ENCODE results near the gene ACBD6.

Gene ACBD6

DNA sequence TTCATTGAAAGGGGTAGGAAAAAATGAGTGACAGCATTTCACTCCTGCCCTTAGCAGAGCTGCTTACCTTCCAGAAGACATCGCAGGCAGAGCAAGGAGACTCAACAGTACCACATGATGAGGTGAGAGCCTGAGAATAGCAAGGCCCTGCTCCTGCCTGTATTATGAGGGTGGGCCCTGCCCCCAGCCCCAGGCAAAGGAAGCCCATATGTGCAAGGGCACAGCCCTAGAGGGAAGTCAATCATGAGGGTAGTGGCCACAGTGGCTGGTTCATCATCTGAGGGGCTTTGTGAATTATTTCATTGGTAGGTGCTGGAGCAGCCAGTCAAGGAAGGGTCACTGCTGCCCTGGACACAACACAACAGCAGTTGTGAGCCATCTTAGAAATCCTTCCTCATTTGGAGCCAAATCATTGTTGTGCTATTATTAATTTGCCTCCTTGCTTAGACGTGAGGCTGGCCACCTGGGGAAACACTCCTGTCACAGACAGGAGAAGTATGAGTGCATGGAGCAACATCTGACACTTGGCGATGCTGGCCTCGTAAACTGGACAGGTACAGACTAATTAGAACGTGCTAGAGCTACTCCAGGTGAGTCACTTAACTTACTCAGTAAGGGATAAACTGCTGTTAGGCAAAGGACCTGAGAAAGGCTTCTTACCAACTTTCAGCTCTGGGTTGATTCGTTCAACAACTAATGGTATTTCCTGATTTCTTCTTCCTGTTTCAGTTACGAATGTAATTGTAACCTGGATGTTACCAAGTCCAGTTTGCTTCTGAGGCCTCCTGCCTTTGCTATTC is 22.7 kb upstream of the ACBD6 start:
- no peak for DNase-seq

DNA sequence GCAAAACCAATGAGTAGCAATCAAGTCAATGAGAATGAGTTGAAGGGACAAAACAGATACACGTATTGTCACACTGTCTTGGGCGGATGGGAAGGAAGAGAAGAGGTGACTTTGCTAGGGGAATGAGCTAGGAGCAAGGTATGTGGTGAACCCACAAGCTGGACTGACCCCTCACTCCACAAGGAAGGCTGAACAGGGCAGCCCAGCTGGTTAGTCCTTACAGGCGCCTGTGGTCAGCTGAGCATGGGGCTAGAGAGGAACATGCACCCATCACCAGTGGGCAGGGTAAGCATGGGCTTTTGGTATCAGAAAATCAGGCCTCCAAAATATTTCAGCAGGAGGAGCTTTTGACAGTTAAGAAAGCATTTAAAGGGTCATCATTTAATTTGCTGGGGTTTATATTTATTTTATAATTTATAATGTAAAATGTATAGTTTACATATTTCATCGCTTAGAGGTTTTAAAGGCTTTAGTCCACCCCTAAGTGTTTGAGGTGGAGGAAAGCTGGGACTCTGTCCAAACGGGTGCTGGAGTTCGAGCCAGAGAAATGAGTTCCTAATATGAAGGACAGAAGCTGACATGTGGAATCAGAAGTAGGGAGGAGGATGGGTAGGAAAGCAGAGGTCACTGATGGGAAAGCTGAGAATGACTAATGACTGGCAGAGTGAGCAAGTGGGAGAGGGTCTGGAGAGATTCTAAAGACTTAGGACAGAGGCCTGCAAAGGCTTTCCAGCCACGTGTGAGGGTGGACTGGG is 22.0 kb upstream of the ACBD6 start:
- no peak for DNase-seq

DNA sequence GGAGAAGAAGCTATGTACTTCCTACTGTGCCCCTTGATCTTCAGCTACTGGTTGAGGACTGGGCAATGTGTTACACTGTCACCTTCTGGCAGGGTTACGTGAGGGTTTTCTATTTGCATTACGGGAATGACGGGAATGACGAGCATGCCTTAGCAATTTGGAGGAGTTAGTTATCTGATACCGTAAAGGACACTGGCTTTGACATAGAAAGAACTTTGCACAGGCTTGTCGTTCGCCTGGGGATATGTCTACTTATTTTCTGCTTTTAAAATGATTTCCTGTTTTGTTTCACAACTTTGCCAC is 19.8 kb upstream of the ACBD6 start:
- DNase-seq, result no peak

DNA sequence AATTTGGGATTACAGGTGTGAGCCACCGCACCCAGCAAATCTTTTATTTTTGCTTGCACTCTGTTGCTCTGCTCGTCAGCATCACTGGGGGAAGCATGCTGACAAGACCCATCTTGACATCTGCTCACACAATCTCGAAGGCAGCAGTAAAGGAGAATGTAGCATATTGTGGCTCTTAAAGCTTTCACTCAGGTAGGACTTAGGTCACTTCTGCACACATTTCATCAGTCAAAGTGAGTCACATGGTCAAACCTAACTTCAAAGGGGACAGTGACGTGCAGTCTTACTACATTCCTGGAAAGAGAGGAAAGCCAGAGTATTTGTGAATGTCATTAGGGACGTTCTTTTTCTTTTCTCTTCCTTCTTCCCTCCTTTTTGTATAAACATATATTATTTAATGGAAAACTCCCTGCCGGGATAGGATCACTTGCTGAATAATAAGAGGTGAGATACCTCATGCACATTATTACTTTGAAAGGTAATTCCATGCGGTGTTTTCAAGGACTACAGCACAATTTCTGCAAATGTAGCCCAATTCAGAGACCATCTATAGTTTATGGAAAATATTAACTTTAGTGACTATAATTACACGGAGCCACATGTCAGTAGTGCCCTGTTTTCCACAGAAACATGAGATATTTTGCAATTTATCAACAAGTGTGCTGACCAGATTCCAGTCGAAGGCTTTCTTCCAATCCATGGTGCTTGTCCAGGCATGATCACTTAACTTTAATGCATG is 19.3 kb upstream of the ACBD6 start:
- DNase-seq, result no peak

DNA sequence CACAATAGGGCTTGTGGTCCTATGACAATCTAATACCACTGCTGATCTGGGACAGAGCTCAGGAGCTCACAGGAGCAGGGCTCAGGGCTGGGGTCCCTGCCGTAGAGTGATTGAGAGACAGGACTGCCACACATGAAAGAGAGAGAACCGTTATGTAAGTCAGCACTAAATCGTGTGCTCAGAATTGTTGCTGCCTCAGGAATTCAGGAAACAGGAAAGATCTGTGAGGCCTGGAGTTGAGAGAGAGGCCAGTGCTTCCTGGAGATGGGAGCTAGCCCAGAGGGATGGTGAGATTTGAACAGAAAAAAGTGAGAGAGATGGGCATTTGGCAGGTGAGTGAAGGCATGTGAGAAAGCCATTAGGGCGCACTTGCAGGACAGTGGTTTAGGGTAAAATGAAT is 17.5 kb upstream of the ACBD6 start:
- no peak for DNase-seq

DNA sequence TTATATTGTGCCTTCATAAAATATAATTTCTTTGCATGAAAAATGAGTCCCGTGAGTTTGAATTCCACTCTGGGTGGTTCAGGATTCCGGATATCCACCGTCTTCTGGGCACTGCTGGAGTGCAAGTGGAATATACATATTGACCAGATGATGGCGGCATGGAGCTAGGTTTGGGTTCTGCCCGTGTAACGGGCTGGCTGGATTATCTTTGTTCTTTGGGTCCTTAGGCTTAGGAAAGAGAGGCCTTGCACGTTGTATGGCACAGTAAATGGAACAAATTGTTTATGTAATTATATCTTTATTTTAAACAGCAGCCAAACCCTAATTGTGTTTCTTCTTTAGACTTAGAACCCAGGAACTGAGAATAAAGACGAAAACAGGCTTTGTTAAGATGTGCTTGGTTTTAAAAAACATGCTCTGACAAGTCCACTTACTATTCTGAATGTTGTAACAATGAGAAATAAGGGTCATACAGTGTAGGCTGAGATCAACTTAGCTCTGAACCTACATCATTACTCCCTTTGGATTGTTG is 13.5 kb upstream of the ACBD6 start:
- DNase-seq, result peak; percentile 75

DNA sequence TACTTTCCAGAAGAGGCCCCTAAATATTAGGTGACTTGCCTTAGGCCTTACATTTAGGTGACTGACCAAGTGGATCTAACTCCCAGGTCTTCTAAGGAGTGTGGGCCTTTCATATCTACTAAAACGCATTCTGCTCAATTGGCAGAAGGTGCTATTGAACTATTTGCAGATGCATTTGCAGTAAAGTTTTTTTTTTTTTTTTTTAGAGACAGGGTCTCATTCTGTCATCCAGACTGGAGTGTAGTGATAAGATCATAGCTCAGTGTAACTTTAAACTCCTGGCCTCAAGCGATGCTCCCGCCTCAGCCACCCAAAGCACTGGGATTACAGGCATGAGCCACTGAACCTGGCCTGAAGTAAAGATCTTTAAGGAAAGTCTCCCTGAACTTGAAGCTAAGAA is 13.0 kb upstream of the ACBD6 start:
- no peak for DNase-seq

DNA sequence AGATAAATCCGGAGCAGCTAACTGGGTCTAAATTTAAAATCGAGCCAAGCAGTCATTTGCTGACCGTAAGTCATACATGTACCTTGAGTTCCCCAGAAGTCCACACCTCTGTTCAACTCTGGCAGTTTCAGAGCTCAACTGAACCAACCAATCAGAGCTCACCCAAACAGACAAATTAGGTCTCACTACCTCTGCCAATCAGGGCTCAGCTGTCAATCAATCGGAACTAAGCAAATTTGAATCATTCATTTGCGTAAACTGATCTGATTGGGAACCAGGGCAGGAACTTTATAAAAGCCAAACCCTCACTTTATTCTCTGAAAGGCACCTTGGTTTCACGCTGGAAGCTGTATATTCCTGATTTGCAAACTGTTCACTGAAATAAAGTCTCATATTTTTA is 11.2 kb upstream of the ACBD6 start:
- no peak for DNase-seq

DNA sequence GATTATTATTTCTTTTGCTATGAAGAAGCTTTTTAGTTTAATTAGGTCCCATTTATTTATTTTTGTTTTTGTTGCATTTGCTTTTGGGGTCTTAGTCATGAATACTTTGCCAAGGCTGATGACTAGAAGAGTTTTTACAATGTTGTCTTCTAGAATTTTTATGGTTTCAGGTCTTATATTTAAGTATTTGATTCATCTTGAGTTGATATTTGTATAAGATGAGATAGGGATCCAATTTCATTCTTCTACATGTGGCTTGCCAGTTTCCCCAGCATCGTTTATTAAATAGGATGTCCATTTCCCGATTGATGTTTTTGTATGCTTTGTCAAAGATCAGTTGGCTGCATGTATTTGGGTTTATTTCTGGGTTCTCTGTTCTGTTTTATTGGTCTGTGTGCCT is 8.5 kb upstream of the ACBD6 start:
- no peak for DNase-seq

DNA sequence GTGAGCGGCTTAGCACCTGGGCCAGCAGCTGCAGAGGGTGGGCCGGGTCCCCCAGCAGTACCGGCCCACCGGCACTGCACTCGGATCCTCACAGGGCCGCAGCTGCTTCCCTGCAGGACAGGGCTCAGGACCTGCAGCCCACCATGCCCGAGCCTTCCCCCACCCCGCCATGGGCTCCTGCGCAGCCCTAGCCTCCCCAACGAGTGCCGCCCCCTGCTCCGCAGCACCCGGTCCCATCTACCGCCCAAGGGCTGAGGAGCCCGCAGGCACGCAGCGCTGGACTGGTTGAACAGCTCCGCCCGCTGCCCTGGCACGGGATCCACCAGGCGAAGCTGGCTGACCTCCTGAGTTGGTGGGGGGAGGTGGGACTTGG is 6.3 kb upstream of the ACBD6 start:
- no peak for DNase-seq

DNA sequence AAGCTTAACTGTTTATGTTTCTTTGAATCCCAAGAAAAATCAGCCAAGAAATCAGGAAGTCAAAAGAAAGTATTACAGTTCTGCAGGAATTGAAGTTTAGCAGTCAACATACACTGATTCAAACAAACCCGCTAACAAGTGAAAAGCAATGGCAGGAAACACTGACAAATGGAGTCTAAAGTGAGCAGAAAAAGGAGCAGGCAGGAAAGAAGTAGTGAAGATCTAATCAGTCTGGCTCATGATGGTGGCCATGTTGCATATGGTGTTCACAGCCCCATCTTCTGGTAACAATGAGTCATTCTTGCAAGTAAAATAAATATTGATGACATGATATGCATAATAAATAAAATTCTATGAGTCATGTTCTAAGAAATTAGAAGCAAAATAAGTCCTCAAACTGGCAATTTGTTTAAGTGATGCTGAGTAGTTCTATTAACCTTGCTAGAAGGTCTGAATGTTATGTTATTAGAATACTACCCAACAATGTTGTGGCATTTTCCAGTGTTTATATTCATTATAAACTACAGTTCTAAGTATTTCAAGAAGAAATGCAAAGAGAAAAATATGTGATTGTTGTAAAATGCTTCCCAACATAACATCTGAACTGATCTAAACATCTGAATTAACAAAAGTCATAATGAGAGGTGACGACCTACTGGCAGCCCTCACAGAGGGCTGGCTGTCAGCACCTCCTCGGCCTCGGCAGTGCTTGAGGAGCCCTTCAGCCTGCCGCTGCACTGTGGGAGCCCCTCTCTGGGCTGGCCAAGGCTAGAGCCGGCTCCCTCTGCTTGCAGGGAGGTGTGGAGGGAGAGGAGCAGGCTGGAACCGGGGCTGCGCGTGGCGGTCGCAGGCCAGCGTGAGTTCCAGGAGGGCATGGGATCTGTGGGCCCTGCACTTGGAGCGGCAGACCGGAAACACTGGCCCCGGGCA is 5.7 kb upstream of the ACBD6 start:
- DNase-seq, result no peak

DNA sequence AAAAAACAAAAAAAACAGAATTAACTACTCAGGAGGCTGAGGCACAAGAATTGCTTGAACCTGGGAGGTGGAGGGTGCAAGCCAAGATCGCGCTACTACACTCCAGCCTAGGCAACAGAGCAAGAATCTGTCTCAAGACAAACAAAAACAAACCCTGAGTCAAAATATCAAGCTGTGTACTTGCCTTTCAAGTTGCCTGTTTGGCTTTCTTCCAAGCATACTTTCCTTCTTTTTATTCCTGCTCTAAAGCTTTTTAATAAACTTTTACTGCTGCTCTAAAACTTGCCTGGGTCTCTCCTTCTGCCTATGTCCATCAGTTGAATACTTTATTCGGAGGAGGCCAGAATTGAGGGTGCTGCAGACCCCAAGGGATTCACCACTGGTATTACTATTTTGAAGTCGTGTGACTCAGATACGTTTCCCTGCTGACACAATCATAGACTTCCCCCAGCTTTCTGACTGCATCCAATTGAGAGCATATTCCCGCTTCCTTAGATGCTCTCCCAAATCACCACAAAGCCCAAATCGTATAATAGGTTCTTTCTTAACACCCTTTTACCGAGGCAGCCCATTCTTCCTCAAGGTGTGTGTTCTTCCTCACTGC is 3.5 kb upstream of the ACBD6 start:
- no peak for DNase-seq

DNA sequence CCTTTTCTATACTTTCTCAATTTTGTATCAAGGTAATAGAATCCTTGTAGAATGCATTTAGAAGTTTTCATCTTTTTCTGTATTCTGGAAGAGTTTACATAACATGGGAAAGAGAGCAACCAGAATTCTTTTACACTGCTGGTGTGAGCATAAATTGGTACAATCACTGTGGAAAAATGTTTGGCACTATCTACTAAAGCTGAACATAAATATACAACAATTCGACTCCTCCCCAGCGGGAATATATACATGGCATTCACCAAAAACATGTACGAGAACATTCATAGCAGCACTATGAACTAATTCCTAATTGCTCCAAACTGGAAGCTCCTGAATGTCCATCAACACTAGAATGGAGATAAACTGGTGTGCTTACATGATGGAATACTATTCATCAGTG is 1.8 kb upstream of the ACBD6 start:
- no peak for DNase-seq

DNA sequence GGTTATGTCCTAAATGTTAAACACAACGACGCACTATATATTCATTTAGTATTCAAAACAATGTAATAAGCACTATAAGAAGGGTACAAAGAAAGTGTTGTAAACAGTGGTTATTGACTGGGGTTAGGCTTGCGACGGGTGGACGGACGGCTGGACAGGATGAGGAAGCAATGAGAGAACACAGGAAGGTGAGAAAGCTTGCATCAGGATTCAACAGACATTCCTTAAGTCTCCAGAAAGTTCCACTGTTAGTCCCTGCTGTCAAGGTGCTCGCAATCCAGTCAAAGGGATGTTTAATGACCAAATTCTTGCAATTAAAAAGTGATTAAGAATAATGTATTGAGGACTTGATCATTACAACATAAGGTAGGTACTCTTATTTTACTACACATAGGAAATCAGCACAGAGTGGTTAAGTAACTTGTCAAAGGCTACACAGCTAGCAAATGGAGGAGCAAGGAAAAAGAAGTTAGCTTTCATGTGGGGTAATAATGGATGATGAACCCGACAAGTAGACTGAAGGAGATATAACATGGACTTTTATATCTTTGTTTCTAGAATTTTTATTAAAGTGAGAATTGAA is 994 bp upstream of the ACBD6 start:
- DNase-seq, result no peak

DNA sequence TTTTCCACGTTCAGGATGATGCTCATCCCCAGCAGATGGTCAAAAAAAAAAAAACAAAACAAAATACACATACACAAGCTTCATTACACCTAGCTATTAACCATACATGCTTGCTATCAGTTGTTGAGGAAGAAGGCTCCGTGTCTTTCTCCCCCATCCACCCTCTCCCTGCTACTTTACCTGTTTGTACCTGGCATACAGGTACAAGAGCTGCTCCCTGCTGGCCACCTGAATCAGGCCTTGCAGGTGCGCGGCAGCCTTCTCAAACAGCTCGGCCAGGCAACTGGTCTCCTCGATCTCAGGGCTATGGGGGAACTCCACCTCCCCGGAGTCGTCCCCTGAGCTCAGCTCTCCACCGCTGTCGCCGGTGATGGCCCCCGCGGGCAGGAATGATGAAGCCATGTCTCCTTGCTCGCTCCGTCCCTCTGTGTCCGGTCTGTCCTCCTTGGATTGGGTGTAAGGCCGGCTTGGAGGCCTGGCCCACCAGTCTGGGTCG is 464 bp downstream of the ACBD6 start:
- DNase-seq, result no peak

DNA sequence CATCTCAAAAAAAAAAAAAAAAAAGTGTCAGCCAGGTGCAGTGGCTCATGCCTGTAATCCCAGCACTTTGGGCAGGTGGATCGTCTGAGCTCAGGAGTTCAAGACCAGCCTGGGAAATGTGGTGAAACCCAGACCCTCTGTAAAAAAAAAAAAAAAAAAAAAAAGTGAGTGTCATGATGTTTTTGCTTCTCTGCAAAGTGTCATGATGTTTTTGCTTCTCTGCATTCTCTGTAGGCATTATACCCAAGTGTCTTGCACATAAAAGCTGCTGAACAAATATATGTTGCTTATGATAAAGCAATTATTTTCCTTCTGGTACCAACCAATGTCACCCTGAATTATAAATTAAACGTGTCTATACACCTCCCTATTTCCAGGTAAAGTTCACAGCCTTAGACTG is 1.7 kb downstream of the ACBD6 start:
- no peak for DNase-seq

DNA sequence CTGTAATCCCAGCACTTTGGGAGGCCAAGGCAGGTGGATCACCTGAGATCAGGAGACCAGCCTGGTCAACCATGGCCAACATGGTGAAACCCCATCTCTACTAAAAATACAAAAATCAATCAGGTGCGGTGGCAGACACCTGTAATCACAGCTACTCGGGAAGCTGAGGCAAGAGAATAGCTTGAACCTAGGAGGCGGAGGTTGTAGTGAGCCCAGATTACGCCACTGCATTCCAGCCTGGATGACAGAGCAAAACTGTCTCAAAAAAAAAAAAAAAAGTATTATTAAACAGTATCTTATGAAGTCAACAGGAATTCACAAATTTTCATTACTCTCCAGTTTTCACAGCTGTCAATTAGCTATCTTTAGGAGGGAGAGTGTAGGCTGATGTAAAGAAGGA is 3.8 kb downstream of the ACBD6 start:
- DNase-seq, result no peak

DNA sequence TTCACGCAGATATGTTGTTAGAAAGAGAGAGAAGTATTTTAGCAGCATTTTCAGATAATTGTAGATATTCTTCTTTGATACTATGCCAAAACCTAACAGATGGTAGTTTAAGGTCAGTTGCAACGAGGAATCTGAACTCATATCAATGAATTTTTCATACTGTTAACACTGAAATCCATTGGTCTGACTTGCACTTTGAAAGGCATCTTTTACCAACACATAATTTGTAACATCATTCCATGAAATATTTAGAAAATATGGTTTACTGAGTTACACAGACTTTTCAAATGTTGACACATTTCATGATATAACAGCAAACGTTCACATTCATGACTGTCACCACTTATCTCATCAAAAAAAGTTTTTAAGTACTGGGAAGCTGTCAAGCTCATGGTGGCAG is 4.6 kb downstream of the ACBD6 start:
- no peak for DNase-seq

DNA sequence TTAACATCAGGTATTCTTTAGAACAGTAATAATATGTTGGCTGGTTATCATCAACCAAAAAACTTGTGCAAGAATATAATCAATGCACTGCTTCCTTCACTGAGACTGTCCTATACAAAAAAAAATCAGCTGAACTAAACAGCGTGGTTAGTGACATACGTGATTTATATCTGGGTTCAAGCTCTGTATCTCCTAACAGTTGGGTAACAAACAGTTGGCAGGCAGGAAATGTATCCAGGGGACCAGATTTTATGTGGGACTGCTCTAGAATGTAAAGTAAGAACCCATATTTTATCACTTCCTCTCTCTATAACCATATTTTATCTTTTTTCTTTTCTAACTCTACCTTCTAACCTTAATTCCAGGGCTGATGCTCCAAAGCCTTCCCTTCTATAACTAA is 8.0 kb downstream of the ACBD6 start:
- DNase-seq, result no peak

DNA sequence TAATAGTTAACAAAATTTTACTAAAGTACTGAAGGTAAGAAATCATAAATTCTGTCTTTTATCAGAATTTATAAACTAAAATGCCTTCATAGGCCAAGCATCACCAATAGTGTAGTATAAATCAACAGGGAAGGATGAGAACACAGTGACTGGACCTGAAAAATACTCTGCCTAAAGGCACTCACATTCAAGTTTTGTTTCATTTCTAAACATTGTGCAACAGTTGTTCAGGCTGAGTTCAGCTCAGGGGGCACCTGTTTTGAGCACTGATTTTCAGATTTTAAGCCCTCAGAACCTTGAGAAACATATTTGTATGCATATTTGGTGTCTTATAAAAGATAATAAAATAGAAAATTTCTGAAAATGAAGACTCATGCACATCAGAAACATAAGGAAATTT is 12.4 kb downstream of the ACBD6 start:
- DNase-seq, result no peak

DNA sequence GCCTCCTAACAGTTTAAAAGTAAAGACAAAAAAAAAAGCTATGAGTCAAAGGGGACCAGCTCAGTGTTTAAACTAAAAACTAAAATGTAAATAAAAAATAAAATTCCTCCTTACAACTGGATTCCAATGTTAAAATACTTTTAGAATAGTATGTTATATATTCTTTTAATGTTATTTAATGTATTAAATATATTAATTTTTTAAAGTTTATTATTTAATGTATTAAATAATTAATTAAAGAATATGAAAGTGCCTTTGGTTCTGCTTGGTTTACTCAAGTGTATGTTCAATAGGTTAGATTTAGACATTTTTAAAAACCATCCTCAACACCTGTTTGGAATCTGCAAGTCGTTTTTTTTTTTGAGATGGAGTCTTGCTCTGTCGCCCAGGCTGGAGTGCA is 13.1 kb downstream of the ACBD6 start:
- no peak for DNase-seq

DNA sequence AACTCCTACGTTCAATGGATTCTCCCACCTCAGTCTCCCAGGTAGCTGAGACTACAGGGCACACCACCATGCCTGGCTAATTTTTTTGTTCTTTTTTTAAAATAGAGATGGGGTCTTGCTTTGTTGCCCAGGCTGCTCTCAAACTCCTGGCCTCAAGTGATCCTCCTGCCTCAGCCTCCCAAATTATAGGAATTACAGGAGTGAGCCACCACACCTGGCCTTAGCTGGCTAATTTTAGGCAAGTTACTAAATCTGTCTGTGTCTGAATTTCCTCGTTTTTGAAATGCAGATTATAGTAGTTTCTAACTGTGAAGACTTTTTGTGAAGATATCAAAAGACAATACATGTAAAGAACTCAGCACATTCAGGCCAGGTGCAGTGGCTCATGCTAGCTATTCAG is 13.7 kb downstream of the ACBD6 start:
- DNase-seq, result no peak
